GM18870 (cell line): ENCODE results near the gene RTKN2.

Experiments used
- ATAC-seq: cut with Tn5 transposase; IDR thresholded peaks from one replicate; pipeline ENCODE4 v1.9.1; 2021; ENCODE audit warnings: moderate library complexity; ENCODE audit not compliant: unreplicated experiment

RTKN2 gene

DNA sequence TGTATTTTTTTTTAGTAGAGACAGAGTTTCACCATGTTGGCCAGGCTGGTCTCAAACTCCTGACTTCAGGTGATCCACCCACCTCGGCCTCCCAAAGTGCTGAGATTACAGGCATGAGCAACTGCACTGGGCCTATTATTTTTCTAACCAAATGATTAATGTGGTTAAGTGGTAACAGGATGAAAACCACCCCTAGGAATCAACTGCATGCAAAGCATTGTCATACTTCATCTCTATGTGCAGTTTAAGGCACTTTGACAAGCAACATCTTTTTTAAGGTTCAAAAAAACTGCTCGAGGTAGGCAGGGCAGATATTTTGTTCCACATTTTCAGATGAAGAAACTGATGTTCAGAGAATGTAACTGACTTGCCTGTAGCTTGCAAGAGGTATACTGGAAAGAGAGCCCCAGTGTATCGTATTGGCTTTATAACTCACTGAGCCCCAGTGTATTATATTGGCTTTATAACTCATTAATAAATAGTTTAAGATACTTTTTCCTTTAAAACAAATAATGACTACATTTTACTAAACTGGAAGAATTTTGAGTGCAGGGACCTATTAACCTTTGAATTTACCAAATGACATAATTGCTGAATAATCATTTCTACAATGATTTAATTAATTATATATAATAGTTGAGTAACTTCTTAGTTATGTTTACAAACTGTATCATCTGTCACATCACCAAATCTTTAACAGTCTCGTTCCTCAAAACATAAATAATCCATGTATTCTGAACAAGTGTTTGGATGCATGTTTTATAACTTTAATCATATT is 38.1 kb downstream of the RTKN2 start:
- ATAC-seq: no peak

DNA sequence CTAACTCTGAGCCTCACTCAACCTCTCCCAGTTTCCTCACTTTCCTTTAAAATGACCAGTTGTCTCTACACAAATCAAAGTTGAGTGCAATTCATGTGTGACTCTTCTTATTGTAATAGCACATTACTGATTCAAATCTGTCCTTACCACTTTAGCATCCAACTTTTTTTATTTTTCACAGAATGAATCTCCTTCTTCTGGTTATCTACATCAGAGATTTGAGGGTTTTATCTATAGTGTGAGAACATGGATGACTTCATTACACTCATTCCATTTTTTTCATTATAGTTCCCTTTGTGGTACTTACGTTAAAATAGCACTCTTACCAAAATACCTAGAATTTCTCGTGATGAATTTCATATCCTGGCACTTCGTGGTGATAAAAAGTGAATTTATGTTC is 43.3 kb downstream of the RTKN2 start:
- ATAC-seq: no peak

DNA sequence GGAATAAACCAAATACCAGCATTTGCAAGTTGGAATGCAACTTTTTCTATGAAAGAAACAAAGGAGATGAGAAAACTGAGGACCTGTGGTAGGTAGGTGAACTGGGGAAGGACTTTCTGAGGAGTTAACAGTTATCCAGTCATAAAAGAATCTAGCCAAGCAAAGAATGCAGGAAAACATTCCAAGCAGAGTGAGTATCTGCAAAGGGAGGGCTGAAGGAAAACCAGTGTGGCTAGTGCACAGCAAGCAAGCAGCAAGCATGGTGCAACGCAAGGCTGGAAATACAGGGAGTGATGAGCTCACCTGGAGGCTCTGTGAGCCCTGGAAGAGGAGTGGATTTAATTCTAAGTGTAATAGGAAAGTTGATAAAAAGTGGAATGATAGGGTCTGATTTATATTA is 44.0 kb downstream of the RTKN2 start:
- no peak for ATAC-seq

DNA sequence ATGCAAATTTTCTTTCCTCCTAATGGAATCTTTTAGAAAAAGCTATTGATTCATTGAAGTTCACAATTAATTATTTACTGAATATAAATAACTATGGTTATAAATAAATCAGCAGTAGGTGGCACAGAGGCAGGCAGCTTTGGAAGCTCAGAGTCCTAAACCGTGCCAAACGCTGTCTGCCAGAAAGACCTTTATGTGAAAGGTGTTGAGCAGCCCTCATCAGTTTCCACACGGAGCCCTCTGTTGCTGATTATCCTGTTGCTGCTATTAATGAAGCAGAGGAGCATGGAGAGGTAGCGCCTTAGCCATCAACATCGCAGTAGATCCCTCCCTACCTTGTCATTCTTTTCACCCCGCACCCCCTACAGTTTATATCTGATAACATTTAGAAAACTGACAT is 51.0 kb downstream of the RTKN2 start:
- no peak for ATAC-seq

DNA sequence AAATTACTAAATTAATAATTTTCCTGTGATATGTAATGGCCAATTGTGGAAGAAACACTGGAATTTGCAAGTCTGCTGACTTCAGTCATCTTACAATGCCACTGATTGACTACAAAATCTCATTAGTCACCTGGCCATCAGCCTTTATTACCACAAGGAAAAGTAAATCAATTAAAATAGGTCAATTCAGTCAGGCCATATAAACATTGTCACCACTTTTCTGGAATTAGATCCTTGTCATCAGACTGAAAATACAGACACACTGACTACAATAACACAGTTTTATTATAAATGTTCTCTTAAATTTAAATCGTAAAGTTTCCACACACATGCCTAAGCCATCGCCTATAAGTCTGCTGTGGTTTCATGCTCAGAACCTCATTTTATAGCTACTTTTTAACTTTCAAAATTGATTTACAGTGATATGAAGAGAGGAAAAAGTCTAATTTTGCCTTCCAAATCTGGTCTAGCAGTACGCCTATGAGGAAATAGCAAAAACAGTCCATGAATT is 54.2 kb downstream of the RTKN2 start:
- no peak for ATAC-seq

DNA sequence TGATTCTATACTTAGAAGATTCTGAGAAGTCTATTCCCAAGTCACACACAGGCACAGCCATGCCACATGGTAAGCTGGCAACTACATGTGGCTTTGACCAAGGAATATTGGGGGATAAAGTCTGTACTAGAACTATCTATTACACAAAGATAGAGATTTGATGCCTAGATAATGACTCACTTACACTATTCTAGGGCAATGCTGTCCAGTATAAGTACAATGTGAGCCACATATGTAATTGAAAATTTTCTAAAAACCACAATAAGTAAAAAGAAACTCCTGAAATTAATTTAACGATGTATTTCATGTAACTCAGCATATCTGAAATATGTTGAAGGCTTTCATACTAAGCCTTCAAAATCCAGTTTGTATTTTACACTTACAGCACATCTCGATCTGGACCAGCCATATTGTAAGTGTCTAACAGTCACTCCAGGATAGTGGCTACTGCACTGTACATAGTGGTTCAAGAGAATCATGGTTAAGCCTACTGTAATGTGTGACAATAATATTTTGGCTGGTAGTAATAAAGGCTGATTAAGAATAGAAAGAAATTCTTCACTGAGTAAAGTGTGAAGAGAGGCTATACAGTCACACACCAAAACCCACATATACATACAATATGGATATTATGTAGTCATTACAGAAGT is 62.8 kb downstream of the RTKN2 start:
- no peak for ATAC-seq

- ATAC-seq: peak; percentile 88
Measured at GRCh38 chr10:62199584-62199983, 69.1 kb downstream of the RTKN2 start.

- ATAC-seq: no peak
Measured at GRCh38 chr10:62196528-62196927, 72.1 kb downstream of the RTKN2 start.

DNA sequence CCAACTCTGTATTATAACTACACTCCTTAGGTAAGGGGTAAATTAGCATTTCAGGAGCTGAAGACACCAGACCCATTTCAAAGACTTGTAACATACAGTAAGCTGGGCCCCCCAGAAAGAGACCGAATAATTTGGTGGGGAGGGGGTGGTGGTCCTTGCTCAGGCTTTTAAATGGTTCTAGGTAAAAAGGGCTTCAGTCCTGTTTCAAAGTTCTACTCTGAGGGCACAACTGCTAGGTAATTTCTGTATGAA is 73.0 kb downstream of the RTKN2 start:
- no peak for ATAC-seq

- ATAC-seq: no peak
Measured at GRCh38 chr10:62194924-62195674, 73.5 kb downstream of the RTKN2 start.

DNA sequence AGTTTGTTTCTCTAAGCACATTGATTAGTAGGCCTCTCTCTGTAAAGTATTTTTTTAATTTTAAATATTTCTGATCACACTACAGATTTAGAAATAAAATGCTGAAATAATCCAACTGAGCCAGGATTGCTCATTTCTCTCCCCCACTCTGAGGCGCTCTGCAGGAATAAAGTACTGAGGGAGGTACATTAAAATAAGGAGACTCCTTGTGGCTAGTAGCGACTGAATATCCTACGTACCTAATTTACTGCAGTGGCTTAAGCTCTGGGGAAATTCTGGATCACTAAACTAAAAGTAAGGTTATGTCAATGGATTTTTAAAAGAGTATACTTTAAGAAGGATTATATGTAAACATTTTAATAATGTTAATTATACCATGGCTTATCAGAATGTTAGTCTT is 75.2 kb downstream of the RTKN2 start:
- ATAC-seq: no peak

GRCh38 chr10:62189131-62189530 is 79.5 kb downstream of the RTKN2 start:
- ATAC-seq: no peak

- ATAC-seq: no peak
Measured at GRCh38 chr10:62188021-62188616, 80.5 kb downstream of the RTKN2 start.

- ATAC-seq: no peak
Measured at GRCh38 chr10:62186999-62187675, 81.5 kb downstream of the RTKN2 start.

GRCh38 chr10:62185919-62186692 is 82.5 kb downstream of the RTKN2 start:
- no peak for ATAC-seq

DNA sequence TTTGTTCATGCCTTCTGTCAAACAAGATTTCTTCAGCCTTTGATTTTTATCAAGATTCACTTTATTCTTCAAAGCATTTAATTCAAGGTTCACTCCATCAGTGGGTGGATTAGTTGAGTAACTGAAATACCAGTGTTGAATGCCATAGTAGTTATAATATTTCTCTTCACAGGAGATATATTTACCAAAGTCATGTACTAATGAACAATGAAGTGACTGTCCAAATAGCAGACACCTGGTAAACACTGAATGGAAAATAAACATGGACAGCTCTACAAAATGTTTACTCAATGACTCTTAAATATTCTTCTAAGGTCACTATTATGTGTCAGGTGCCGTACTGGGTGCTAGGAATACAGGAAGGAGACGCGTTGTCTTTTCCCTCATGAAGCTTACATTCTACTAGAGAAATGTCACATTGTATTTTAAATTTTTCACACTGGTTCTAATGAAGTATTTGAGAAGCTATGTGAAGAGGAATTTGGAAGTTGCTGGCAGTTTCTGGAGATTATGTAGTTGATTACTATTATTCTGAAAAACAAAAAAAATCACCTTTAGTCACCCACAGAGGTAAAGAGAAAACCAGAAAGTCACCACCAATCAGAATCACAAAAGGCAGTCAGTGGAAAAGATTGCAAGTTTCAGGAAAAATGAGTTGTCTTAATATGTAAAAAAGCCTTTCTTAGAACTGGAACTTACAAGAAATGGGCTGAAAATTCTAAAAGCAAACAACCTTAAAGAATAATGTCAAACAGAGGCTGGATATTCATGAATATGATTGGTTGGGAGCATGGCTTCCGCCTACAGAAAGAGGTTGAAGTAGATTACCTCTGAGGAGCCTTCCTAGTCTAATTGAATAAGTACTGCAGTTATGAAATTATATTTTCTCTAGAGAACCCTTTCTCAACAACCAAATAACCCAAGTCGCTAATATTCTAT is 84.5 kb downstream of the RTKN2 start:
- ATAC-seq: no peak

GRCh38 chr10:62183442-62183841 is 85.2 kb downstream of the RTKN2 start:
- ATAC-seq: peak; percentile 82

GRCh38 chr10:62182595-62182994 is 86.0 kb downstream of the RTKN2 start:
- no peak for ATAC-seq

GRCh38 chr10:62182171-62182570 is 86.5 kb downstream of the RTKN2 start:
- ATAC-seq: no peak
